ENCODE results near the gene MYO18B.

MYO18B gene

DNA sequence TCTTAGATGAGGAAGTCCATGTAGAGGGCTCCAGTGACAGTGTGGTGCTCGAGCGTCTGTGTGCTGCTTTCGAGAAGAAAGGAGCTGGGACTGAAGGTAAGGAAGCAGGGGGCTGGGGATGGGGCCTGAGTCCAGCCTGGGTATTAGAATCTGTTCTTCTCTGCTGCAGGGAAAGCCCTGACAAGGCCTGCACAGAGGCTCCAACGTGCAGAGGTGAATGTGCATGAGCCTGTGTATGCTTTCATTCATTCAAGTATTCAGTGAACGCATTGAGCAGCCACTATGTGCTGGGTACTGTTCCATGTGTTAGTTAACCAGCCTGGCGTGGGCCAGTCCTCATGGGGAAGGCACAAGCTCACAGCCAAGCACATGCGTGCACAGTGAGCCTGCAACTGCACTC lies 93.4 kb downstream of the MYO18B start:
- H2BK5ac ChIP-seq (ENCODE audit: low read length) = no peak overlapping the region
- no peak overlapping the region for H2AK5ac ChIP-seq (ENCODE audit: low read depth, low read length)
- H3K23ac ChIP-seq (ENCODE audit: low read depth, low read length, poor library complexity) = no peak overlapping the region
- DNase-seq (ENCODE audit: low spot score) = no peak
- H4K91ac ChIP-seq (ENCODE audit: low read depth, low read length, poor library complexity) = no peak overlapping the region
- H2BK120ac ChIP-seq (ENCODE audit: low read depth, low read length) = no peak overlapping the region
- H3K27ac ChIP-seq (replicated peaks; ENCODE audit: low read length) = no peak overlapping the region
- no peak overlapping the region for H3K4me2 ChIP-seq (ENCODE audit: insufficient read depth, low read length, poor library complexity, severe bottlenecking)
- H2AFZ ChIP-seq (ENCODE audit: low read length) = no peak overlapping the region
- H3K79me1 ChIP-seq (ENCODE audit: low read depth, low read length) = no peaks in the 10 kb centered on the region
- no peak overlapping the region for H3K4ac ChIP-seq (ENCODE audit: low read length)
- H3K9me3 ChIP-seq (replicated peaks in 1 of 2; ENCODE audit: control insufficient read depth in 2 of 2, insufficient read depth in 1 of 2, low read depth in 1 of 2, low read length in 2 of 2) = peaks cover 0 to 3% of the 10 kb centered on the region in 2 donors
- no peak overlapping the region for H3K4me3 ChIP-seq (ENCODE audit: low read length in 2 of 2)
- no peaks in the 10 kb centered on the region for H3K27me3 ChIP-seq (ENCODE audit: control insufficient read depth in 3 of 3, insufficient read depth in 3 of 3, low read depth in 1 of 3, low read length in 3 of 3)
- no peak overlapping the region for H3K18ac ChIP-seq (ENCODE audit: low read length)
- no peaks in the 10 kb centered on the region for H3K36me3 ChIP-seq (replicated peaks in 1 of 2; ENCODE audit: control insufficient read depth in 2 of 2, insufficient read depth in 2 of 2, low read length in 2 of 2)
- H2BK12ac ChIP-seq (ENCODE audit: low read length) = no peak overlapping the region
- no CpG with 5 or more reads among the region's 7 CpGs for WGBS, 2 donors (ENCODE audit: extremely low coverage in 2 of 2, insufficient read length in 2 of 2, insufficient replicate concordance in 1 of 2)
- no peak overlapping the region for H2BK15ac ChIP-seq (ENCODE audit: low read length)
- H4K8ac ChIP-seq (ENCODE audit: low read depth, low read length) = no peak overlapping the region
- peaks cover 0 to 6% of the 10 kb centered on the region in 2 donors for H3K4me1 ChIP-seq (ENCODE audit: control insufficient read depth in 2 of 2, insufficient read depth in 1 of 2, low read depth in 1 of 2, low read length in 2 of 2)
- no peak overlapping the region for H3K9ac ChIP-seq (ENCODE audit: low read depth, low read length, poor library complexity)
- no peak overlapping the region for H3K14ac ChIP-seq (ENCODE audit: low read length)

DNA sequence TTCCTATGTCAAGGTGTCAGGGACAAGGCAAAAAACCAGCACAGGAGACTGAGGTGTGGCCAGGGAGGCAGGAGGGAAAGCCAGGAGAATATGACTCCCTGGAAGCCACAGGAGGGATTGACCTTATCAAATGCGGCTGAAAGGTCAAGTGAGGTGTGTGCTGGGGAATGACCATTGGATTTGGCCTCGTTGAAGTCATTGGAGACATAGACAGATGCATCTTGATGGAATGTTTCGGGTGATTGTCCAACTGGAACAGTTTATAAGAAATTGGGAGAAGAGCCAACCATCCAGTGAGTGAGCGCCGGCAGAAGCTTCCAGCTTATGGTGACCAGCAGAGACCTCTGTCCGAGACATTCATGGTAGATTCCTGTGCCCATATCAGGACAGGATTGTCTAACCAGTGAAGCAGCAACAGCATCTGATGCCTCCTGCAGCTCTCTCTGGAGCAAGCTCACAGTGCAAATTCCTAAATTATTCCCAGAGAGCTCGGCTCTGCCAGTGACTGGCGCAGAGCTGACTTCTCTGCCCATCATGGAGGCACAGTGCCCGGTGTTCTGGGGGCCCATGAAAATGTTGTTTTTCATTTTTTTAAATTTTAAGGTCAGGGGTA lies 95.4 kb downstream of the MYO18B start:
- Histone ChIP-seq H2BK12ac (ENCODE audit: low read length) (no peak overlapping the region), H3K27ac (replicated peaks; ENCODE audit: low read length) (no peak overlapping the region), H2AFZ (ENCODE audit: low read length) (no peak overlapping the region), H2AK5ac (ENCODE audit: low read depth, low read length) (no peak overlapping the region), H3K27me3 (ENCODE audit: control insufficient read depth in 3 of 3, insufficient read depth in 3 of 3, low read depth in 1 of 3, low read length in 3 of 3) (no peaks in the 10 kb centered on the region), H4K91ac (ENCODE audit: low read depth, low read length, poor library complexity) (no peak overlapping the region), H3K23ac (ENCODE audit: low read depth, low read length, poor library complexity) (no peak overlapping the region), H2BK15ac (ENCODE audit: low read length) (no peak overlapping the region), H2BK5ac (ENCODE audit: low read length) (no peak overlapping the region), H3K14ac (ENCODE audit: low read length) (no peak overlapping the region), H3K4ac (ENCODE audit: low read length) (no peak overlapping the region), H3K18ac (ENCODE audit: low read length) (no peak overlapping the region), H3K9me3 (replicated peaks in 1 of 2; ENCODE audit: control insufficient read depth in 2 of 2, insufficient read depth in 1 of 2, low read depth in 1 of 2, low read length in 2 of 2) (no peaks in the 10 kb centered on the region), H3K4me1 (ENCODE audit: control insufficient read depth in 2 of 2, insufficient read depth in 1 of 2, low read depth in 1 of 2, low read length in 2 of 2) (peaks cover 0 to 6% of the 10 kb centered on the region in 2 donors), H3K4me3 (ENCODE audit: low read length in 2 of 2) (no peak overlapping the region), H3K9ac (ENCODE audit: low read depth, low read length, poor library complexity) (no peak overlapping the region), H3K4me2 (ENCODE audit: insufficient read depth, low read length, poor library complexity, severe bottlenecking) (no peak overlapping the region), H3K79me1 (ENCODE audit: low read depth, low read length) (no peaks in the 10 kb centered on the region), H3K36me3 (replicated peaks in 1 of 2; ENCODE audit: control insufficient read depth in 2 of 2, insufficient read depth in 2 of 2, low read length in 2 of 2) (no peaks in the 10 kb centered on the region), H4K8ac (ENCODE audit: low read depth, low read length) (no peak overlapping the region), H2BK120ac (ENCODE audit: low read depth, low read length) (no peak overlapping the region)
- WGBS, 2 donors (ENCODE audit: extremely low coverage in 2 of 2, insufficient read length in 2 of 2, insufficient replicate concordance in 1 of 2) = no CpG with 5 or more reads among the region's 9 CpGs
- no peak for DNase-seq (ENCODE audit: low spot score)

- no peak overlapping the region for H2BK12ac ChIP-seq (ENCODE audit: low read length)
- H2AFZ ChIP-seq (ENCODE audit: low read length) = no peak overlapping the region
- H2BK120ac ChIP-seq (ENCODE audit: low read depth, low read length) = no peak overlapping the region
- H2BK15ac ChIP-seq (ENCODE audit: low read length) = peak overlapping the region; percentile 49
- H3K27ac ChIP-seq (replicated peaks; ENCODE audit: low read length) = no peak overlapping the region
- no peak overlapping the region for H3K14ac ChIP-seq (ENCODE audit: low read length)
- H3K9me3 ChIP-seq (replicated peaks in 1 of 2; ENCODE audit: control insufficient read depth in 2 of 2, insufficient read depth in 1 of 2, low read depth in 1 of 2, low read length in 2 of 2) = no peaks in the 10 kb centered on the region
- H3K18ac ChIP-seq (ENCODE audit: low read length) = no peak overlapping the region
- H3K4me3 ChIP-seq (ENCODE audit: low read length in 2 of 2) = no peak overlapping the region
- no peaks in the 10 kb centered on the region for H3K79me1 ChIP-seq (ENCODE audit: low read depth, low read length)
- DNase-seq (ENCODE audit: low spot score) = no peak
- no peaks in the 10 kb centered on the region for H3K27me3 ChIP-seq (ENCODE audit: control insufficient read depth in 3 of 3, insufficient read depth in 3 of 3, low read depth in 1 of 3, low read length in 3 of 3)
- H3K23ac ChIP-seq (ENCODE audit: low read depth, low read length, poor library complexity) = no peak overlapping the region
- no peaks in the 10 kb centered on the region for H3K36me3 ChIP-seq (replicated peaks in 1 of 2; ENCODE audit: control insufficient read depth in 2 of 2, insufficient read depth in 2 of 2, low read length in 2 of 2)
- H3K9ac ChIP-seq (ENCODE audit: low read depth, low read length, poor library complexity) = no peak overlapping the region
- peaks cover 0 to 10% of the 10 kb centered on the region in 2 donors for H3K4me1 ChIP-seq (ENCODE audit: control insufficient read depth in 2 of 2, insufficient read depth in 1 of 2, low read depth in 1 of 2, low read length in 2 of 2)
- H2AK5ac ChIP-seq (ENCODE audit: low read depth, low read length) = peak overlapping the region; percentile 44
- peak overlapping the region; percentile 52 for H4K8ac ChIP-seq (ENCODE audit: low read depth, low read length)
- H3K4ac ChIP-seq (ENCODE audit: low read length) = no peak overlapping the region
- WGBS, 2 donors (ENCODE audit: extremely low coverage in 2 of 2, insufficient read length in 2 of 2, insufficient replicate concordance in 1 of 2) = 100% methylated on average over 2 of the region's 12 CpGs
- H4K91ac ChIP-seq (ENCODE audit: low read depth, low read length, poor library complexity) = no peak overlapping the region
- H3K4me2 ChIP-seq (ENCODE audit: insufficient read depth, low read length, poor library complexity, severe bottlenecking) = no peak overlapping the region
- no peak overlapping the region for H2BK5ac ChIP-seq (ENCODE audit: low read length)
These were observed 97.2 kb downstream of the MYO18B start for GRCh38 chr22:25838960-25839741.

DNA sequence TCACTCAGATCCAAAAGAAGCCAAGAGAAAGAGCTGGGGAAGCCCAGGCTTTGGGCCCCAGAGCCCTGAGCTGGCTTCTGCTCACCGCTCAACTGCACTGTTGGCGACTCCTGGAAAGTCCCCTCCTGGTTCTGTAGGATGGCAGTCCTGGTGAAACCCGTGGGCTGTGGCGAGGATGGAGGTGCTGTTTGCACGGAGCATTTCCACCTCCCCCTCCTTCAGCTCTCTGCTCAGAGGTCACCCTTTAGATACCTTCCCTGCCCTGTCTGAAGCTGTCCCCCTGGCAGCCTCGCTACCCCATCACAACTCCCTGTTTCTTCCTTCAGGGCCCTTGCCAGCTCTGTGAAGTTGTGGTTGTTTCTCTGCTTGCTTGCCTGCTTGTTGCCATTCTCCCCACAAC lies 97.8 kb downstream of the MYO18B start:
- Histone ChIP-seq H3K27me3 (ENCODE audit: control insufficient read depth in 3 of 3, insufficient read depth in 3 of 3, low read depth in 1 of 3, low read length in 3 of 3) (peaks cover 0 to 2% (median 0%) of the 10 kb centered on the region in 3 experiments), H3K4me1 (ENCODE audit: control insufficient read depth in 2 of 2, insufficient read depth in 1 of 2, low read depth in 1 of 2, low read length in 2 of 2) (peaks cover 0 to 10% of the 10 kb centered on the region in 2 donors), H2BK120ac (ENCODE audit: low read depth, low read length) (no peak overlapping the region), H2BK15ac (ENCODE audit: low read length) (peak overlapping the region; percentile 49), H3K4me3 (ENCODE audit: low read length in 2 of 2) (no peak overlapping the region), H3K18ac (ENCODE audit: low read length) (peak overlapping the region; percentile 33), H3K14ac (ENCODE audit: low read length) (no peak overlapping the region), H2AFZ (ENCODE audit: low read length) (no peak overlapping the region), H4K91ac (ENCODE audit: low read depth, low read length, poor library complexity) (no peak overlapping the region), H2BK12ac (ENCODE audit: low read length) (no peak overlapping the region), H3K36me3 (replicated peaks in 1 of 2; ENCODE audit: control insufficient read depth in 2 of 2, insufficient read depth in 2 of 2, low read length in 2 of 2) (no peaks in the 10 kb centered on the region), H3K4ac (ENCODE audit: low read length) (no peak overlapping the region), H2BK5ac (ENCODE audit: low read length) (no peak overlapping the region), H3K9me3 (replicated peaks in 1 of 2; ENCODE audit: control insufficient read depth in 2 of 2, insufficient read depth in 1 of 2, low read depth in 1 of 2, low read length in 2 of 2) (no peaks in the 10 kb centered on the region), H3K9ac (ENCODE audit: low read depth, low read length, poor library complexity) (no peak overlapping the region), H3K23ac (ENCODE audit: low read depth, low read length, poor library complexity) (no peak overlapping the region), H2AK5ac (ENCODE audit: low read depth, low read length) (peak overlapping the region; percentile 44), H3K27ac (replicated peaks; ENCODE audit: low read length) (no peak overlapping the region), H3K4me2 (ENCODE audit: insufficient read depth, low read length, poor library complexity, severe bottlenecking) (no peak overlapping the region), H3K79me1 (ENCODE audit: low read depth, low read length) (no peaks in the 10 kb centered on the region), H4K8ac (ENCODE audit: low read depth, low read length) (no peak overlapping the region)
- WGBS, 2 donors (ENCODE audit: extremely low coverage in 2 of 2, insufficient read length in 2 of 2, insufficient replicate concordance in 1 of 2) = no CpG with 5 or more reads among the region's 6 CpGs
- DNase-seq (ENCODE audit: low spot score) = no peak

Data from neuronal stem cell (in vitro differentiated cells).